NT2/D1 (cell line): ENCODE results near the gene TRIP4.
"Not testable (repeated sequence)": the region's sequence is repeated elsewhere in the genome, so short reads cannot be mapped to it uniquely, and the experiment has no call there.

Experiments used
- DNase-seq: peaks from one replicate; pipeline ENCODE4 v3.0.0-alpha.2; 2011; ENCODE audit warnings: low read depth, low spot score
- H3K27me3 ChIP-seq: 2 replicates; pipeline ENCODE4 v1.6.0; 2011; ENCODE audit warnings: mild to moderate bottlenecking; ENCODE audit not compliant: insufficient read length, insufficient read depth
- H3K36me3 ChIP-seq: 2 replicates; pipeline ENCODE4 v1.6.1; 2011; ENCODE audit warnings: mild to moderate bottlenecking, low read length, mixed read lengths; ENCODE audit not compliant: insufficient read depth, insufficient read length
- H3K4me1 ChIP-seq: 2 replicates; pipeline ENCODE4 v1.5.1; 2011; ENCODE audit not compliant: insufficient read depth, insufficient read length
- H3K4me3 ChIP-seq: 2 replicates; pipeline ENCODE4 v1.5.1; 2011; ENCODE audit warnings: low read depth; ENCODE audit not compliant: insufficient read length
- H3K9ac ChIP-seq: 2 replicates; pipeline ENCODE4 v1.6.0; 2011; ENCODE audit warnings: low read depth; ENCODE audit not compliant: insufficient read length
- H3K9me3 ChIP-seq: 2 replicates; pipeline ENCODE4 v1.5.1; 2011; ENCODE audit warnings: mild to moderate bottlenecking, low read length; ENCODE audit not compliant: insufficient read depth
- SUZ12 ChIP-seq: IDR thresholded peaks from 2 replicates; pipeline ENCODE4 v1.6.1; 2011; ENCODE audit not compliant: insufficient read length, insufficient read depth; ENCODE audit errors: extremely low read depth
- YY1 ChIP-seq: IDR thresholded peaks from 2 replicates; pipeline ENCODE4 v1.6.1; 2011; ENCODE audit not compliant: insufficient read length, insufficient read depth
- ZNF274 ChIP-seq: IDR thresholded peaks from 2 replicates; pipeline ENCODE4 v1.6.1; 2011; ENCODE audit warnings: mild to moderate bottlenecking, low read depth, low read length

TRIP4 gene

GRCh38 chr15:64387562-64388168, at the start of gene TRIP4:
Gene TRIP4 (plus strand): TSS chr15:64387836. CDS start chr15:64387864, 28 bp downstream.
- H3K27me3 ChIP-seq, result no peaks in the 10 kb centered on the region
- peak; percentile 95 for DNase-seq
- H3K4me3 ChIP-seq, result peak within 1 kb of the TSS; percentile 97
- no peaks in the 10 kb centered on the region for H3K9me3 ChIP-seq
- H3K36me3 ChIP-seq, result peaks cover 15% of the 10 kb centered on the region
- no peak for TF ChIP-seq SUZ12
- no peak for TF ChIP-seq ZNF274
- TF ChIP-seq YY1, result peak; percentile 86
- no peaks in the 10 kb centered on the region for H3K4me1 ChIP-seq
- H3K9ac ChIP-seq, result peak within 1 kb of the TSS; percentile 95

DNA sequence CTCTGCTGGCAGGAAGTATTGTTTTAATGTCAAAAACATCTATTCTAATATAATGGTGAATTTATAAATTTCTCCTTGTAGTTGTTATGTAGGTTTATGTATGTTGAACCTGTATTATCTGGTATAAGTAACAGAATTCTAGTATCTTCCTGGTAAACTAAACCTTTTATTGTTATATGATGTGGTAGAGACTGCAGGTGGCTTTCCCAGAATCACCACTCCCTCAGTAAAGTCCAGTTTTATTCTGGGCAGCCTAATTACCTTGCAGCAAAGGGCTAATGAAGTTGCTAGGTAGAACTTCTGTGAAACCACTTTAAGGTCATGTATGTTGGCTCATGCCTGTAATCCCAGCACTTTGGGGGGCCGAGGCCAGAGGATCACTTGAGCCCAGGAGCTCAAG, 47.3 kb upstream of the TRIP4 start:
- no peak overlapping the region for H3K4me3 ChIP-seq
- no peaks in the 10 kb centered on the region for H3K9me3 ChIP-seq
- peaks cover 16% of the 10 kb centered on the region for H3K36me3 ChIP-seq
- no peak for TF ChIP-seq SUZ12
- no peak for TF ChIP-seq YY1
- no peak for TF ChIP-seq ZNF274
- no peaks in the 10 kb centered on the region for H3K27me3 ChIP-seq
- no peak for DNase-seq
- H3K4me1 ChIP-seq, result no peaks in the 10 kb centered on the region
- H3K9ac ChIP-seq, result no peak overlapping the region

- H3K27me3 ChIP-seq, result no peaks in the 10 kb centered on the region
- no peaks in the 10 kb centered on the region for H3K4me1 ChIP-seq
- no peaks in the 10 kb centered on the region for H3K9me3 ChIP-seq
- H3K36me3 ChIP-seq, result peaks cover 16% of the 10 kb centered on the region
- H3K4me3 ChIP-seq, result no peak overlapping the region
- TF ChIP-seq YY1, result no peak
- TF ChIP-seq SUZ12, result no peak
- no peak for TF ChIP-seq ZNF274
- DNase-seq, result no peak
- no peak overlapping the region for H3K9ac ChIP-seq
Measured at GRCh38 chr15:64341961-64342360, 45.7 kb upstream of the TRIP4 start.

- H3K9me3 ChIP-seq, result no peaks in the 10 kb centered on the region
- peaks cover 15% of the 10 kb centered on the region for H3K36me3 ChIP-seq
- DNase-seq, result no peak
- H3K4me3 ChIP-seq, result no peak overlapping the region
- TF ChIP-seq SUZ12 (no peak), ZNF274 (no peak), YY1 (no peak)
- H3K9ac ChIP-seq, result no peak overlapping the region
- no peaks in the 10 kb centered on the region for H3K27me3 ChIP-seq
- H3K4me1 ChIP-seq, result no peaks in the 10 kb centered on the region
Measured at GRCh38 chr15:64343222-64343621, 44.4 kb upstream of the TRIP4 start.

GRCh38 chr15:64343841-64344240, 43.8 kb upstream of the TRIP4 start:
- no peak for DNase-seq
- Histone ChIP-seq H3K4me1 (no peaks in the 10 kb centered on the region), H3K9ac (no peak overlapping the region), H3K36me3 (peaks cover 15% of the 10 kb centered on the region), H3K27me3 (no peaks in the 10 kb centered on the region), H3K4me3 (no peak overlapping the region), H3K9me3 (no peaks in the 10 kb centered on the region)
- TF ChIP-seq ZNF274 (no peak), SUZ12 (no peak), YY1 (no peak)

DNA sequence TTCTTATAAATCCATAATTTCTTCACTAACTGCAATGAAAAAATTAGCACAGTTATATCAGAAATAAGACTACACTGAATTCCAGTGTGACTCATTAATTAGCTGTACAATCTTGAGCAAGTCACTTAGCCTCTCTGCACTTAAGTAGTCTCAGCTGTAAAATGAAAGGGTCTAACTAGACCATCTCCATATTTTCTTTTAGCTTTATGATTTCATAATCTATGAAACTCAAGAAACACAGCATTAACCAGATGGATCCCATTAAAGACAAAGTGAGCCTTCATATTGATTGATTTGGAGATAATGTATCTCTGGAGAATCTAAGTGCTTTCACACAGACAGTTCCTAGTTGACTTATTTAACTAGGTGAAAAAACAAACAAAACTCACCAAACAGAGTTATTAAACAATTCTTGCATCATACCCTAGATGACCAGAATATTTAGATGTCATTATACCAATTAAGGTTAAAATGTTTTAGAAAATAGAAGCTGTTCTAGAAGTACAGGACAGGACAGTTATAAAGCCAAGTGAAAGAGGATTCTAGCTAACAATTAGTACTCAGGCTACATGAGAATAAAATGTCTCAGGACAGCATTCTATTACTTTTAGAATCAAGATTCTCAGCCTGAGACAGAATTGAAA, 42.9 kb upstream of the TRIP4 start:
- TF ChIP-seq SUZ12 (no peak), YY1 (no peak), ZNF274 (no peak)
- no peak overlapping the region for H3K4me3 ChIP-seq
- no peaks in the 10 kb centered on the region for H3K9me3 ChIP-seq
- no peaks in the 10 kb centered on the region for H3K27me3 ChIP-seq
- H3K4me1 ChIP-seq, result no peaks in the 10 kb centered on the region
- no peak for DNase-seq
- peaks cover 20% of the 10 kb centered on the region for H3K36me3 ChIP-seq
- H3K9ac ChIP-seq, result no peak overlapping the region

- not testable (repeated sequence) for H3K4me3 ChIP-seq, H3K4me1 ChIP-seq, DNase-seq, H3K9me3 ChIP-seq, H3K9ac ChIP-seq, H3K27me3 ChIP-seq
- H3K36me3 ChIP-seq, result peaks cover 21% of the 10 kb centered on the region
Measured at GRCh38 chr15:64346242-64346641, 41.4 kb upstream of the TRIP4 start.

- H3K27me3 ChIP-seq, result no peaks in the 10 kb centered on the region
Measured at GRCh38 chr15:64348455-64348854, 39.2 kb upstream of the TRIP4 start.

More at GRCh38 chr15:64348455-64348854, 39.2 kb upstream of the TRIP4 start:
- no peak overlapping the region for H3K9ac ChIP-seq
- H3K4me3 ChIP-seq, result no peak overlapping the region
- no peaks in the 10 kb centered on the region for H3K9me3 ChIP-seq
- H3K4me1 ChIP-seq, result no peaks in the 10 kb centered on the region
- H3K36me3 ChIP-seq, result peaks cover 12% of the 10 kb centered on the region
- TF ChIP-seq ZNF274 (no peak), SUZ12 (no peak), YY1 (no peak)
- no peak for DNase-seq
